Measurements from ENCODE around the gene HBD.
"Not testable (repeated sequence)": the region's sequence is repeated elsewhere in the genome, so short reads cannot be mapped to it uniquely, and the experiment has no call there.

HBD gene

DNA sequence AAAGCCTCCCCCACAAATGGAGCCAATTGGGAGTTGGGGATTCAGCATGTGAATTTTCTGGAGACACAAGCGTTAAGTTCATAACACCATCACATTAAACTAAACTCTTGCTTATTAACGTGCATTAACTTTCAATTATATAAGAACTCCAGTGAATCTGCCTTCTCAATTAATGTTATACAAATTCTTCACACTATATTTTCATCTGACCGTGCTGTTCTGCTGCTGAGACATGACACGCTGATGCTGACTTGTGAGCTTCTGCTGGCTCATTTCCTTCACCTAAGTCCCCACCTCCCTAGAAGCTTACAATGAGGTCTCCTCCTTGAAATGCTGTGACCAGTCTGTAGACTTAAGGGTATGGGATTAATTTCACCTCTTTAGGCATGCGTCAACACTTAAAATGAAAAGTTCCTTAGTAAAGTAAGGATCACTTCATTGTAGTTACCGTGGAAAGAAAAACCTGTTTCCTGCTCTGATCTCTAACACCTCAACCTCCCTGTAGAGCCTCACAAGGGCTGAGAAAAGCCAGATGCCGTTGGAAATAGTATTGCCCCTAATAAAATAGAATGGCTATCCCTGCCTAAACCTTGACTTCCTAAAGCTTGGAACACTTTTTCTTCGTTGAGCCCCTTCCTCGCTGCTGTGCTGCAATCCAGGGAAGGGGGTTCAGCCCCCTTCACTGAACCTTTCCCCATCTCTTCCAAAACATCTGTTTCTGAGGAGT lies 18.1 kb upstream of the HBD start:
- no peak for DNase-seq

DNA sequence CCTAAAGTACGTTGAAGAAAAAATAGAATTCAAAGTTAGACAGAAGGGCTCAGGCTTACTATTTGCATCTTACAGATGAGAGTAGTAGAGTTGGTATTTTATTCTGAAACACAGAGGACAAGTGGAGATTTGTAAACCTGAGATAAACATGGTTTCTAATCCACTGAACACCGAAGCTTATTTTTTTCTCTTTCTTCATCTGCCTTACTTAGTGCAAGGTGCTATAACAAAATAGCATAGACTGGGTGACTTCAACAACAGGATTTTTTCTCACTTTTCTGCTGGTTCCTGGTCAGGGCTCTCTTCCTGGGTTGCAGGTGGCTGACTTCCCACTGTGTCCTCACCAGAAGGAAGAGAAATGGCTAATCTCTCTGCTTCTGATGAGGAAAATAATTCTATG lies 17.5 kb upstream of the HBD start:
- DNase-seq = no peak

DNA sequence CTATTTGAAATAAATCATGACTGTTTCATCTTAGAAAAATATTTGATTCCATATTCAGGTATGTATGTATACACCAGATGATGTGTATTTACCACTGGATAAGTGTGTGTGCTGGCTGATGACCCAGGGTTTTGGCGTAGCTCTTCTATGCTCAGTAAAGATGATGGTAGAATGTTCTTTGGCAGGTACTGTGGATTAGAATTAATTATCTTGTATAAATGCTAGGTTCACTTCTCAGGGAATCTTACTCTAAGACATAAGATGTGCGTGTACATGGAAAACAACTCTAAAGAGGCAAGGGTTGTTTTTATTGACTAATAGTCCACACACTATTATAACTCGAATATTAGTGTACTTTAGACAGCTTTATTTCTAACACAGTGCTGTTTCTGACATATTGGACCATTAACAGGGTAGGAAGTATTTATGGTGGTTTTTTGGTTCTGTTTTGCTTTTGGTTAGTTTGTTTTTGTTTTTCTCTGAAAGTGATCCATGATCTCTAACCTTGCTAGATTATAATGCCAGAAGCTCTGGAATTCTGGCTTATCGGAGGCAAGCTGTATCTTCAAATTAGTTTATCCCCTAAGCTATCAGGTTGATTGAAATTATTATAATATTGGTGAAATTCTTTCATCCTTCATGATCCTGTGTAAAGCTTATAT lies 16.4 kb upstream of the HBD start:
- no peak for DNase-seq

DNA sequence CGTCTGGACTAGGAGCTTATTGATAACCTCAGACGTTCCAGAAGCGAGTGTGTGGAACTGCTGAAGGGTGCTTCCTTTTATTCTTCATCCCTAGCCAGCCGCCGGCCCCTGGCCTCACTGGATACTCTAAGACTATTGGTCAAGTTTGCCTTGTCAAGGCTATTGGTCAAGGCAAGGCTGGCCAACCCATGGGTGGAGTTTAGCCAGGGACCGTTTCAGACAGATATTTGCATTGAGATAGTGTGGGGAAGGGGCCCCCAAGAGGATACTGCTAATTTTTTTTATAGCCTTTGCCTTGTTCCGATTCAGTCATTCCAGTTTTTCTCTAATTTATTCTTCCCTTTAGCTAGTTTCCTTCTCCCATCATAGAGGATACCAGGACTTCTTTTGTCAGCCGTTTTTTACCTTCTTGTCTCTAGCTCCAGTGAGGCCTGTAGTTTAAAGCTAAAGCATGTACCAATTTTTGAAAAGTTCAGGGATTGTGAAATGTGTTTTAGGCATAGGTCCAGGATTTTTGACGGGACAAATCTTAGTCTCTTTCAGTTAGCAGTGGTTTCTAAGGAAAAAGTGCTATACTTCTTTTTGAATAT lies 15.6 kb upstream of the HBD start, which contains the start of gene HBG1:
HBG1 (minus strand) TSS at position 51 of the 590 bp plus-strand sequence. CDS start 53 bp downstream, outside the sequence.
- DNase-seq = not testable (repeated sequence)

DNA sequence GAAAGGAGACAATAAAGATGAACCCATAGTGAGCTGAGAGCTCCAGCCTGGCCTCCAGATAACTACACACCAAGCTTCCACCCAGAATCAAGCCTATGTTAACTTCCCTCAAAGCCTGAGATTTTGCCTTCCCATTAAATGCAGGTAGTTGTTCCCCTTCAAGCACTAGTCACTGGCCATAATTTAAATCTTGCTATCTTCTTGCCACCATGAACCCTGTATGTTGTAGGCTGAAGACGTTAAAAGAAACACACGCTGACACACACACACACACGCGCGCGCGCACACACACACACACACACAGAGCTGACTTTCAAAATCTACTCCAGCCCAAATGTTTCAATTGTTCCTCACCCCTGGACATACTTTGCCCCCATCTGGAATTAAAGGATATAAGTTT lies 14.2 kb upstream of the HBD start:
- not testable (repeated sequence) for DNase-seq

DNA sequence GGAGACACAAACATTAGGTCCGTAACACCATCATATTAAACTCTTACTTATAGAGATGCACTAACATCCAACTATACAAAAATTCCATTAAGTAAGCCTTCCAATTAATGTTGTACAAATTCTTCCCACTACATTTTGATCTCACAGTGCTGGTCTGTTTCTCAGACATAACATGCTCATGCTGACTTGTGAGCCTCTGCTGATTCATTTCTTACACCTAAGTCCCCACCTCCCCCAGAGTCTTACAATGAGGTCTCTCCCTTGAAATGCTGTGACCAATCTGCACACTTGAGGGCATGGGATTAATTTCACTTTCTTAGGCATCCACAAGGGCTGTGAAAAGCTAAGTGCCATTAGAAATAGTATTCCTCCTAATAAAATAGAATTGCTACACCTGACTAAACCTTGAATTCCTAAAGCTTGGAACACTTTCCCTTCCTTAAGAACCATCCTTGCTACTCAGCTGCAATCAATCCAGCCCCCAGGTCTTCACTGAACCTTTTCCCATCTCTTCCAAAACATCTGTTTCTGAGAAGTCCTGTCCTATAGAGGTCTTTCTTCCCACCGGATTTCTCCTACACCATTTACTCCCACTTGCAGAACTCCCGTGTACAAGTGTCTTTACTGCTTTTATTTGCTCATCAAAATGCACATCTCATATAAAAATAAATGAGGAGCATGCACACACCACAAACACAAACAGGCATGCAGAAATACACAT lies 13.3 kb upstream of the HBD start:
- no peak for DNase-seq

DNA sequence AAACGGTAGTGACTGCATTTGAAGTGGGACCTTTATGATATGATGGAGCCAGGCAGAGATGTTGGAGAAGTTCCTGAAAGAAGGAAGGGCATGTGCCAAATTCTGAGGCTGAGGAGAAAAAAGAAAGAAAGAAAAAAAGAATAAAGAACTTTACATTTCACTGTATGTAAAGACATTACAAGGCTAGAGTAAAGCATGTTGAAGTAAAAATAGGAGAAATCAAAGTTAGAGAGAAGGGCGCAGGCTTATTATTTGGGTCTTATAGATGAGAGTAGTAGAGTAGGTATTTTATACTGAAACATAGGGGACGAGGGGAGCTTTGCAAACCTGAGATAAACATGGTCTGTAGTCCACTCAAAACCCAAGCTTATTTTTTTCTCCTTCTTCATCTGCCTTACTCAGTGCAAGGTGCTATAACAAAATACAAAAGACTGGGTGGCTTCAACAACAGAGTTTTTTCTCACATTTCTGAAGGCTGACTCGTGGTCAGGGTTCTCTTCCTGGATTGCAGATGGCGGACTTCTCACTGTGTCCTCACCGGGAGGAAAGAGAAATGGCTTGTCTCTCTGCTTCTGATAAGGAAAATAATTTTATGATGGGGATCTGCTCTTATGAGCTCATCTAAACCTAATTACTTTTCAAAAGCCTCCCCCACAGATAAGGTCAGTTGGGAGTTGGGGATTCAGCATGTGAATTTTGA lies 12.6 kb upstream of the HBD start:
- DNase-seq = no peak

DNA sequence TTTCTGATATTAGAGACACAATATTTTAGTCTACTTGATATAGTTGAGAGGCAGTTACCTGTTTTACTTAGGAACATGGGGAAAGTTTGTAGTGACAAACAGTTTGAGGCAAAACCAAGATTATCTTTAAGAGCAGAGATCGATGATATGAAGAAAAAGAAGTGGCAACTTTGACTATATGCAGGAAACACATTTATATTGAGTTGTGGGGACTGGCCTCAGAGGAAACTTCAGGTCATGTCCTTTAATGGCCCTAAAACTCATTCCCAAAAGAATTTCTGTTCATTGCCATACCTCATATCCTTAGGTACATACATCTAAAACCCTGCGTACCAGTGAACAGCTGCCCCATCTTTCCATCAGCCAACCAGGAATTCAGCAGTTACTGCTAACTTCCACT lies 10.9 kb upstream of the HBD start:
- DNase-seq = no peak

DNA sequence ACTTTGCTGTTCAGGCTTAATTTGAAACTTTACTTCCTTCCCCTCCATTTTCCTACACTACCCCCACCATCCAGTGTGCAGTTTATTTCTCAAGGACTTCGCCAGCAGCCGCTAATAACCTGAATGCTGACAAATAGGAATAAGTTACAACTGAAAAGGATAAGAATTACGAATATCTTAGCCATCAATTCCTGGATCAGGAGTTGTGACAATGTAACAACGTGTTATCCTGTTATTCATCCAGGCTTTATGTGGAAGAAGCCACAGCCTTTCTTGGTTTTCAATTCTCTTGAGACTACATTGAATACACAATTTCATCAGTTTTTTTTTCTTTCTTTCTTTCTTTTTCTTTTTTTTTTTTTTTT lies 9.5 kb upstream of the HBD start:
- DNase-seq = no peak

DNA sequence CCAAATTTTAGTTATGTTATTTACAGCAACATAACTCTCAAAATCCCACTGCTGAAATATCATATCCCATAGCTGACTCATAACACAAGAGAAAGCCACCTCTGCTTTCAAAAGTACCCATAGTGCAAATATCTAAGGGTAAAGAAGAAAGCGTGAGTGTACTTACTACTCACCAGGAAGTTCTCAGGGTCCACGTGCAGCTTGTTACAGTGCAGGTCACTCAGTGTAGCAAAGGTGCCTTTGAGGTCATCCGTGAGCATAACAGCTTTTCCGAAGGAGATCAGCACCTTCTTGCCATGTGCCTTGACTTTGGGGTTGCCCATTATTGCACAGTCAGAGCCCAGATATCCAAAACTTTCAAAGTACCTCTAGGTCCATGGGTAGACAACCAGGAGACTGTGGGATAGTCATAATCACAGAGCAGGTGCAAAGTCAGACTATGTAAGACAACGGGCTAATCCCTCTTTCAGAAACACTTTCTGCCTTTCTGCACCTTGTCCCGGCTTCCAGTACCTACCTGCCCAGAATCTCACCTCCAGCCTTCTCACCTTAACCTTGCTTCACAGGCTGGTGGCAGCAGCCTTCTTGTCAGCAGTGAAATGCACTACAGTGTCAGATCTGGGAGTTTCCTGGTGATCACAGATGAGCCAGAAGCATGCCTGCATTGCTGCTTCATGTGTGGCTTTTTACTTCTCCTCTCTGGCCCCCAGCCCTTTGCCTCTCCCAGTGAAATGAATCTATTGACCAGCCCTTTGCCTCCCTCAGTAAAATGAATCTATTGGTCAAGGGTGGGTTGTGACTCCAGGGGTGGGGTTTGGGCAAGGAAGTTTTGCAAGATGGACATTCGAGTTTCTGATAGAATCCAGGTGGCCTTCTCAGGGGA lies 8.9 kb upstream of the HBD start:
- DNase-seq = no peak

DNA sequence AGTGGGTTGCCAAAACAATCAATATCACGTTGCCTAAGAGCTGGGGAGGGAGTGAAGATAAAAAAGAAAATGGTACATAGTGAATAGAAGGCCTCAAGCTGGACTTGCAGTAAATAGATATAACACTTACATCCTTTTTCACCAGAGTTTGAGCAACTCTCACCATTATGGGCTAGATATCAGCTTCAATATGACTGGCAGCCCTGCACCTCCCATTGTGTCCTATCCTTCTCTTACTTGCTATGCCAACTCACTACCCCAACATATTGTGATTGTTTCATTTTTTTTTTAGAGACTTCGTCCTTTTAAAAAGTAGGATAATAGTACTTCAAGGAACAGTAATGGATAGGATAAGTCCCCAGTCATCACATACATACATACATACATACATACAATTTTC lies 7.9 kb upstream of the HBD start:
- no peak for DNase-seq

DNA sequence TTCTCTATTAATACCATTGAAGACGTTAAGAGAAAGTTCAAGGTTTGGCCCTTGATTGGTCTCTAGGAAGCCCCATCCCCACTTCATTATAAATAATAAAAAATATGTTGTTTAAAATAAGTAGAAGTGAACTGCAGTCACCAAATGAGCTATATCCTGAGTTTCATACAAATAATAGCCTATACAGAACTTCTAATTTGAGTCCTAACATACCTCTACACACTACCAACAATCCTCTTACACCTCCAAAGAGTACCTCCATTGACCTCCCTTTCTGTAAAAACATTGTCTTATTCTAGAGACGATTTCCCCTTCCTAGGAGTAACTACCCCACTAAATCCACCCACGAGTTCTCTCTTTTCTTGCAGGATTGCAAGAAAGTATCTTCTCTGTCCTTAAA lies 7.2 kb upstream of the HBD start:
- no peak for DNase-seq

DNA sequence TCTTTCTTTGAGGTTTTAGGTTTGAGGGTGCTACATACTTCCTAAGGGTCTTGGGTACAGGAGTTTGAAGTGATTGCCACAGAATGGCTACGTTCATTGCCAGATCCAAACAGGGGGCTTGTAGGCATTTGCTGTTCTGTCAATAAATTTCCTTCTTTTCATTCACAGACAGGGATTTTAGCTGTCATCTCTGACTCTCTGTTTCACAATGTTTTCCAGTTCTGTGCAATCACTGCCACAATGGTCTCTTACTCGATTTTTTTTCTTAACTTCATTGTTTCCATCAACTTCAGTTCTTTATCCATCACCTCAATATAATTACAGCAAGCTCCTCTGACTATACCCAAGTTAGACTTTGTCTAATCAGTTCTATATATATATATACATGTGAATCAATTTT lies 6.2 kb upstream of the HBD start:
- no peak for DNase-seq

DNA sequence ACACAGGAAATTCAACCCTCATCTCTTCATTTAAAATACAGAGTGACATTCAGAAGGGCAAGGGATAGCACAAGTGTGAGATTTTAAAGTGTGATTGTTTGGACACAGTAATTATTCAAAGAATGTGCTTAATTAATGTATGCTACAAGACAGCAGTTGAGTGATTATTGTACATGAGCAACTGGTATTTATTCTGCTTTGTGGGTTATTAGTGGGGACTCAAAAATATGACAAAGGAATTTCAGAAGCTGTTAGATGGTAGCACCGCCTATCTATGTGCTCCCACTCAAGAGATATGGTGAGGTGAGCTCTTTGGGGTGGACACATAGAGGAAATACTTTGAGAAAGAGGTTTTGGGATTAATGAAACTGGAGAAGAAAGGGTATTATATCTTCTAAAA lies 5.8 kb upstream of the HBD start:
- DNase-seq = no peak

DNA sequence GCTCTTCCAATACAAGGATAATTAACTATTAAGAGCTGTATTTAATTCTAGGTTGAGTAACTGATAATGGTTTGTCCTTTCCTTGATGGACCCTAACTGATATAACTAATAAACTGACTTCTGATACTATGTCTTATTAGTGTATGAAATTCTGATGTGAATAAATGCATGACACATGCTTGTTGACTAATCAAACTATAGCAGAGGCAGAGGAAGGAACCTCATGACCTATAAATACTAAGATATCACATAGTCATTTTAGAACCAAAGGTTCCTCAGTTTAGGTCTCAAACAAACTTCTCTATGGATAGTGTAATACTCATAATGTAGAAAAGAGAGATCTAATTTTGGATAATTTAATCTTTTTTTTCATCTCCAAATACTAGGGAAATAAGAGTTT lies 4.8 kb upstream of the HBD start:
- no peak for DNase-seq

DNA sequence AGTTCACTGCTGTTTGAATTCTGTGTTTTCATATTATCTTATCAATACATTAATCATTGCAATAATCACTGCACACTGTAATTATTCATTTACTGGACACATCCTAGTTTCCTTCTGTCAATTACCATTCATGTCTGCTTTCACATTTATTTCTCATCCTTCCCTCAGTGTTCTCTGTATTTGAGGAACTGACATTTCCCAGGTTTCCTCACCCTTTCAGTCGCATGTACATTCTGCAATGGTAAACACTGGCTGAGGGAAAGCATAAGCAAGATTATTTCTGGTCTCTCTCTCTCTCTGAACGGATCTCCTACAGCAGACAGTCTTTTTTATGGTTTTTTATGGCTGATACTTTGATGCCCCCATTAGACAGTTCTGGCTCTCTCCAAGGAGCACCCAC lies 4.2 kb upstream of the HBD start:
- DNase-seq = no peak

DNA sequence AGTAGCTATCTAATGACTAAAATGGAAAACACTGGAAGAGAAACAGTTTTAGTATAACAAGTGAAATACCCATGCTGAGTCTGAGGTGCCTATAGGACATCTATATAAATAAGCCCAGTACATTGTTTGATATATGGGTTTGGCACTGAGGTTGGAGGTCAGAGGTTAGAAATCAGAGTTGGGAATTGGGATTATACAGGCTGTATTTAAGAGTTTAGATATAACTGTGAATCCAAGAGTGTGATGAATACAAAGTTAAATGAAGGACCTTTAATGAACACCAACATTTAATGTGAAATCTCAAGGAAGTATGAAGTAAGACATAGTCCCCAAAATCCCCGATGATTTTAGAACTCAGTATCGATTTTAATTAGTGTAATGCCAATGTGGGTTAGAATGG lies 3.1 kb upstream of the HBD start:
- DNase-seq = no peak

DNA sequence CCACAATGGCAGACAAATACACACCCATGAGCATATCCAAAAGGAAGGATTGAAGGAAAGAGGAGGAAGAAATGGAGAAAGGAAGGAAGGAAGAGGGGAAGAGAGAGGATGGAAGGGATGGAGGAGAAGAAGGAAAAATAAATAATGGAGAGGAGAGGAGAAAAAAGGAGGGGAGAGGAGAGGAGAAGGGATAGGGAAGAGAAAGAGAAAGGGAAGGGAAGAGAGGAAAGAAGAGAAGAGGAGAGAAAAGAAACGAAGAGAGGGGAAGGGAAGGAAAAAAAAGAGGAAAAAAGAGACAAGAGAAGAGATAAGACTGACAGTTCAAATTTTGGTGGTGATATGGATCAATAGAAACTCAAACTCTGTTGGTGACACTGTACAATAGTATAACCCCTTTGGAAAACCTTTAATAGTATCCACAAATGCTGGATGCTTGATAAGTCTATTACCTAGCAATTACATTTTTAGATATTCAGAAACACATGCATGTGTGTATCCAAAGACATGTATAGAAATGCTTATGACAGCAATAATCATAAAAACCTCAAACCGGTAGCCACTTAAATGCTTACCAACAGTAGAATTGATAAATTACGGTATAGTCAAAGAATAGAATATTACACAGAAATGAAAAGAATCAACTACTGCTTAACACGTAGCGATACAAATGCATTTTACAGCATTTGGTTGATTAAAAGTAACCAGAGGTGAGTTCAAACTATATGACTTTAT lies 1.2 kb upstream of the HBD start:
- no peak for DNase-seq

DNA sequence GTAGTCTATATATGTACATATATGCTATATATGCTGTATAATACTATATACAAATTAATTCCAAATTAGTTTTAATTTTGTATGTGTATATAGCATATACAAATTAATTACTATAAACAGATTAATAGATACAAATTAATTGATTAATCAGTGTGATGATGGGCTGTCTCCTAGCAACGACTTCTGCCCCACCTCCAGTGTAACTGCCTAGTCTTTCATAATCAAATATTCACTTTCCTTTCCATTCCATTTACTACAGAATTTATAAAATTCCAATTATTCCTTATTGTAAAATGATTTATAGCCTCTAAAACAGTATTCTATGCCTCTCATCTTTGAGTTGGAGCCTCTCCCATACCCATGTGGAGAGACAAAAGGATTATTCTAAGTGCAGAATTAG lies 976 bp downstream of the HBD start:
- DNase-seq = no peak

DNA sequence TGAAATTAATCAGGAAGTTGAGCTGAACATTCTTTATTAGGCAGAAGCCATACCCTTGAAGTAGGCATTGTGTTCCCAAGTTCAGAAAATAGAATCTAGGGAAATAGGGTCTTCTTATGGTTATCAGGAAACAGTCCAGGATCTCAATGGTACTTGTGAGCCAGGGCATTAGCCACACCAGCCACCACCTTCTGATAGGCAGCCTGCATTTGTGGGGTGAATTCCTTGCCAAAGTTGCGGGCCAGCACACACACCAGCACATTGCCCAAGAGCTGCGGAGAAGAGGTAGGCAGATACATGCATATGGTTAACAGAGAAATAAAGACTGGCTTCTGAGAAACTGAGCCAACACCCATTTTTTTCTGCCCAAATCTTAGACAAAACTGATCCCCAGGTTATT lies 1.5 kb downstream of the HBD start:
- no peak for DNase-seq

DNA sequence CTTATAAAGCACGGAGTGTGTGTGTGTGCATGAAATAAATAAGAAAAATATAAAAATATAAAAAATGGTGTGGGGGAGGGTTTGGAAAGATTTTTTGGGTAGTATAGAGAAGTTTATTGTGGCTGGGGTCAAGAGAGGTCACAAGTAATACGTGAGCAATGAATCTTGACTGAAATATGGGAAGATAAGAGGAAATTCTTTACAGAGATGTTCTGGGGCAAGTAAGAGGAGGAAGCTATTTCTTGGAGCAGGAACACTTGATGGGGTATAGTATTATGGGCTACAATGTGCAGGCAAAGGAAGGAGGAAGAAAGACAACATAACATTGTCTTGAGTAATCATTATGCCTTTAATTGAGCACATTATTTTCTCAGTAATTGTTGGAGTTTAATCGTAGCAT lies 2.1 kb downstream of the HBD start:
- DNase-seq = no peak

DNA sequence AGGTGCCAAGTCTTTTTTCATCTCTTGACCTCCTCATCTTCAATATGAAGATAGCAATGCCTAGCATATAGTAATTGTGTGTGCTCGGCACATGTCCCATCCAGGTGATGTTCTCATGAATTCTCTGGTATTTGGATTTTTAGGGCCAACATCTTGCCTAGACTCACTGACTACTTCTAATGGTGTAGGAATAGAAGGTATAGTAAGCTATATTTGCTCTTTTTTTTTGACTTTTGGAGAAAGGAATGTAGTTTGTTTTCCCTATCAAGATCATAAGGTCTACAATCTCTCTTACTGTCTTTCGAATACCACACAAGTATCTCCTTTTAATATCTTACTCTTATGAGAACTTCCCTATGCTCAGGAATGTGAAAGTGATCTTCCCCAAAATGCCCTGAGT lies 3.2 kb downstream of the HBD start:
- DNase-seq = no peak
